Transverse colon (tissue), 4 donors: Measurements from ENCODE around the gene MCHR2. TPM values are rescaled to one million over a fixed set of nuclear protein-coding genes. Genes with fewer than 3 reads are reported as not detected.

Source experiments
- DNase-seq: peaks from one replicate; pipeline ENCODE4 v3.0.0-alpha.2; 2019
- H3K27ac ChIP-seq, 4 donors: fragments of 200-600 bp; sonication (generic); 2 replicates each; pipeline ENCODE4 v1.5.1; 2016 to 2018; ENCODE audit warnings: inconsistent platforms in 4 of 4
- H3K27me3 ChIP-seq: fragments of 200-600 bp; sonication (generic); 2 replicates; pipeline ENCODE4 v1.5.1; 2017; ENCODE audit warnings: inconsistent platforms
- H3K36me3 ChIP-seq, 4 donors: fragments of 200-600 bp; sonication (generic); 2 replicates each; pipeline ENCODE4 v1.5.1; 2017 to 2019; ENCODE audit warnings: inconsistent platforms in 4 of 4
- H3K4me1 ChIP-seq, 4 donors: fragments of 200-600 bp; sonication (generic); 2 replicates each; pipeline ENCODE4 v1.5.1; 2017 to 2020; ENCODE audit warnings: inconsistent platforms in 4 of 4
- H3K4me3 ChIP-seq, 4 donors: fragments of 200-600 bp; sonication (generic); 1 replicate in 1 of 4; 2 replicates in 3 of 4; pipeline versions ENCODE4 v1.5.1 to v1.6.1; 2017 to 2019; ENCODE audit warnings: inconsistent platforms in 4 of 4
- H3K9me3 ChIP-seq, 2 donors: fragments of 200-600 bp; sonication (generic); 2 replicates each; pipeline ENCODE4 v1.5.1; 2017 to 2019; ENCODE audit warnings: inconsistent platforms in 2 of 2
- CTCF ChIP-seq, 5 experiments: fragments of 200-600 bp in 3 of 5; fragments of 450-650 bp in 2 of 5; sonication (generic) in 3 of 5; IDR thresholded peaks; 1 replicate in 2 of 5; 2 replicates in 3 of 5; pipeline ENCODE4 v1.5.1; 2016 to 2017; ENCODE audit warnings: antibody characterized with exemption in 5 of 5, inconsistent platforms in 3 of 5, mild to moderate bottlenecking in 2 of 5, moderate library complexity in 1 of 5
- EP300 ChIP-seq: sonication (generic); formaldehyde crosslinking; IDR thresholded peaks from one replicate; pipeline ENCODE4 v1.6.1; 2017; ENCODE audit warnings: antibody characterized with exemption, low read depth
- POLR2A ChIP-seq: fragments of 450-650 bp; IDR thresholded peaks from one replicate; pipeline ENCODE4 v1.6.1; 2016; ENCODE audit warnings: antibody characterized with exemption, mild to moderate bottlenecking, moderate library complexity
- POLR2AphosphoS5 ChIP-seq, 3 donors: sonication (generic); formaldehyde crosslinking; IDR thresholded peaks; one replicate each; pipeline ENCODE4 v1.6.1; 2016; ENCODE audit warnings: antibody characterized with exemption in 3 of 3
- WGBS, 2 donors: methylation state at CpG; one replicate each; pipeline ENCODE4 v1.1.5; 2018; ENCODE audit warnings: low coverage in 1 of 2; 5-methylcytosine and 5-hydroxymethylcytosine counted together
- in situ Hi-C, 4 donors: fragments of 200-750 bp; cut with MboI; loops; one replicate each; pipeline versions ENCODE4 v1.15.0 to v1.15.1; 2017; ENCODE audit warnings: low sequenced_read_pairs in 3 of 4, low pct_ligation_motif_present in 1 of 4, low pct_unique_long_range_greater_than_20kb in 1 of 4
- intact Hi-C: fragments of 100-400 bp; cut with DNase I; formaldehyde crosslinking; loops from one replicate; pipeline ENCODE4 v1.15.1; 2023; ENCODE audit warnings: low total_unique reads
- total RNA-seq, 4 donors: library from RNA; depleted of rRNA; stranded (reverse); fragments of >200 nt; gene quantifications; one replicate each; pipeline ENCODE4 v1.1.0, GENCODE V29; 2016

The MCHR2 gene
- total RNA-seq, 4 donors from 2014 or later = not detected

GRCh38 chr6:99873084-99873483 is 120.9 kb downstream of the MCHR2 start:
- Histone ChIP-seq H3K27ac (no peak overlapping the region), H3K9me3 (no peaks in the 10 kb centered on the region), H3K4me1 (no peaks in the 10 kb centered on the region), H3K27me3 (peaks cover 14% of the 10 kb centered on the region), H3K4me3 (no peak overlapping the region), H3K36me3 (no peaks in the 10 kb centered on the region)
- intact Hi-C loops = no loop called here
- in situ Hi-C loops = no loop called here
- TF ChIP-seq POLR2AphosphoS5 (IDR thresholded peaks at IDR 0.05) (no peak), EP300 (no peak), POLR2A (no peak), CTCF (IDR thresholded peaks at IDR 0.05) (no peak)
- DNase-seq = no peak
- 57 to 70% methylated on average over 2 of the region's 2 CpGs for WGBS, 2 donors

GRCh38 chr6:99871641-99872040 is 122.4 kb downstream of the MCHR2 start:
- in situ Hi-C loops (no loop called here), intact Hi-C loops (no loop called here)
- no peak for DNase-seq
- Histone ChIP-seq H3K4me3 (no peak overlapping the region), H3K4me1 (no peaks in the 10 kb centered on the region), H3K27me3 (peaks cover 25% of the 10 kb centered on the region), H3K27ac (no peak overlapping the region), H3K9me3 (no peaks in the 10 kb centered on the region), H3K36me3 (no peaks in the 10 kb centered on the region)
- no peak for TF ChIP-seq POLR2AphosphoS5 (IDR thresholded peaks at IDR 0.05)
- WGBS, 2 donors = 45 to 65% methylated on average over 3 of the region's 3 CpGs
